GM08714 (cell line): ENCODE data around the gene GPR183.

Source experiments
- H3K4me3 ChIP-seq: fragments of 200-500 bp; sonication (Bioruptor generic); 2 replicates; pipeline ENCODE4 v1.5.1; 2014; ENCODE audit warnings: mild to moderate bottlenecking, low read length, inconsistent platforms
- ZNF274 ChIP-seq: IDR thresholded peaks from 2 replicates; pipeline ENCODE4 v1.6.1; 2012; ENCODE audit warnings: mild to moderate bottlenecking, low read depth, low read length

Gene GPR183, protein sequence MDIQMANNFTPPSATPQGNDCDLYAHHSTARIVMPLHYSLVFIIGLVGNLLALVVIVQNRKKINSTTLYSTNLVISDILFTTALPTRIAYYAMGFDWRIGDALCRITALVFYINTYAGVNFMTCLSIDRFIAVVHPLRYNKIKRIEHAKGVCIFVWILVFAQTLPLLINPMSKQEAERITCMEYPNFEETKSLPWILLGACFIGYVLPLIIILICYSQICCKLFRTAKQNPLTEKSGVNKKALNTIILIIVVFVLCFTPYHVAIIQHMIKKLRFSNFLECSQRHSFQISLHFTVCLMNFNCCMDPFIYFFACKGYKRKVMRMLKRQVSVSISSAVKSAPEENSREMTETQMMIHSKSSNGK

DNA sequence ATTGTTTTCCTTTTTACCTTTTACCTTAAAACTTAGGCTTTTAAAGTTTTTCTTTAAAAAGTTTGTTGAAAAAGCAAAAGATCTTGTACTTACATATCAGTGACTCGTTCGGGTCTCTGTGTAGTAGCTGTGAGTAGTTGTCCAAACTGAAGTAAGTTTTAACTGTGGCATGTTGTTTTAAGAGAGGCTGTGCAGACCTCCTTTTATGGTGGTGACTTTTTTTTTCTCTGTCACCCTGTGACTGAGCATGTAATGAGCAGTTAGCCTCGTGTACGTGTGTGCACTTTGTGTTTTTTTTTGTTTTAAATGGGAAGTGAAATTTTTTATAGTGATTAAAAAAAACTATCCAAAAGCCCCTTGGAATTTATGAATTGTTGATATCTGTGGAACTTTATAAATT lies at the start of gene GPR183:
TSS of gene GPR183 (minus strand) at position 153 of the 400 bp plus-strand sequence. CDS start 11,254 bp downstream, outside the sequence.
- no peak for TF ChIP-seq ZNF274
- peak within 1 kb of the TSS; percentile 71 for H3K4me3 ChIP-seq

DNA sequence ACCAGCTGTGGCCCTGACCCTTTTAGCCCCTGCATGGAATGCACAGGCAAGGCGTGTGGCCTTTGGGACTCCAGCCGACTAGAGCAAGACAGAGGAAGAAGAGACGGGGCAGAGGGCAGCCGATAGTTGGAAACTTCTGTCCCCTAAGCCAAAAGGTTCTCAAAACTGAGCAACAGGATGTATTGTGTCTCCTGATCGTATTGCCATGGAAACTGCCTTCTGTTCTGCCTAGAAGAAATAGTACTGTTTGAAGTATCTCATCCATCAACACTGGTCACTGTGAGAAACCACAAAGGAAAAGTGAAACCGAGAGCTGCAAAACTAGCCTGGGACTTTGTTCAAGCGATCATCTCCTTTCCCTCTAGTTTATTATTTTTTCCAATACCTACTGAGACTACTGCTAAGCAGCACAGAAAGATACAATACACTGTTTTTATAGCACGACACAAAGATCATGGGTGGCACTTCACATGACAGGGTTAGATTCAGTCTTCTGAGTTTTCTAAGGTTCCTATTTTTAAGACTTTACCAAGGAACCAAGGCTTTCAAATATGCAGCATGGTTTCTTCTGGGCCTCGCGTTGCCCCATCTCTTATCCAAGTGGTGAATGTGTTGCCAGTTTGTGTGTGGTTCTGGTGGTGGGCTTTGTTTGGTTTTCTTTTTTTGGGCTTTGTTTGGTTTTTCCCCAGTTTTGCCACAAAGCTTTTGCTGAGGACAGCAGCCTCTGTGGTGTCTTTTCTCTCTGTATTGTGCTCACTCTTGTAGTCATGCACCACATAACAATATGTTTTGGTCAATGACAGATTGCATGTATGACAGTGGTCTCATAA lies 49.3 kb upstream of the GPR183 start:
- TF ChIP-seq ZNF274, result no peak
- peak overlapping the region; percentile 20; the same call in 1 of the 2 replicates for H3K4me3 ChIP-seq

DNA sequence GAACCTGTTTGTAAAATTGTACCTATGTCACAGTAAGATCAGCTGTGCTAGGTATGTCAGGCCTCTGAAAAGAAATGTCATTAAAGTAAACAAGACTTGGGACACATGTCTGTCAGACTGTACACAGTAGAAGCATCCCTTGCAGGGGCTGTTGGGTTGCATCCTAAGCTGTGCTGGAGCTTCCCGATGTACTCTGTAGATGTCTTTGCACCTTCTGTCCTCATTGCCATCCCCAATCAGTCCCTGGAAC lies 48.7 kb upstream of the GPR183 start:
- peak overlapping the region; percentile 20; the same call in 1 of the 2 replicates for H3K4me3 ChIP-seq
- no peak for TF ChIP-seq ZNF274

DNA sequence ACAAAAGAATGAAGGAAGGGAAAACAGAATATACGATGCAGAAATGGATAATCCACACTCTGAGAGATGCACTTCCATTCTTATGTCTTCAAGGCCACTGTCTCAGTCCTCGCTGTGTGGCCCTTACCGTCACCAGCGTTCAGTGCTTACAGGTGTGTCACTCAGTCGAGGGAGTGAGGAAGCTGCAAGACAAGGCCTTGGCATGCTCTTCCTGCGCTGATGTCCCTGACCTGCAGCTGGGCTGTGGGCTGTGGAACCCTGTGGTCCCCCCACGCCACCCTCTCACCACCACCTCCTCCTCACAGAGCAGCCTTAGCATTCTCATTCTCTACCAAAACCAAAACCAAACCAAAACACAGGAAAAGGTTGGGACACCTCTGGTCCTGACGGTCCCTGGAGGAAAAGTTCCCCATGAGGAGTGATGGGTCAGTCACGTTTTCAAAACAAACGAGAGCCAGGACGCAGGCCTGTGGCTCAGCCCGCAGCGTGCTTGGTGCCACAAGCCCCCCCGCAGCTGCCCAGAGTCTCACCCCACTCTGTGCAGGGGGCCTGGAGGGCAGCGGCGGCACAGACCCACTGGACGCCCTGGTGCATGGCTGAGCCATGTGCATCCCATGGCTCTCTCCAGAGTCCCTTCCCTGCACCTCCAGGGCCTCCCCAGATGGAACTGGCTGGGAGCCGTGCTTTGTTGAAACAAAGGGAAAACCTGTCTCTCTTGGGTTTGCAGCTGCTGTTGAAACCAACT lies 48.2 kb upstream of the GPR183 start:
- TF ChIP-seq ZNF274, result no peak
- no peak overlapping the region; the same call in 1 of the 2 replicates for H3K4me3 ChIP-seq

DNA sequence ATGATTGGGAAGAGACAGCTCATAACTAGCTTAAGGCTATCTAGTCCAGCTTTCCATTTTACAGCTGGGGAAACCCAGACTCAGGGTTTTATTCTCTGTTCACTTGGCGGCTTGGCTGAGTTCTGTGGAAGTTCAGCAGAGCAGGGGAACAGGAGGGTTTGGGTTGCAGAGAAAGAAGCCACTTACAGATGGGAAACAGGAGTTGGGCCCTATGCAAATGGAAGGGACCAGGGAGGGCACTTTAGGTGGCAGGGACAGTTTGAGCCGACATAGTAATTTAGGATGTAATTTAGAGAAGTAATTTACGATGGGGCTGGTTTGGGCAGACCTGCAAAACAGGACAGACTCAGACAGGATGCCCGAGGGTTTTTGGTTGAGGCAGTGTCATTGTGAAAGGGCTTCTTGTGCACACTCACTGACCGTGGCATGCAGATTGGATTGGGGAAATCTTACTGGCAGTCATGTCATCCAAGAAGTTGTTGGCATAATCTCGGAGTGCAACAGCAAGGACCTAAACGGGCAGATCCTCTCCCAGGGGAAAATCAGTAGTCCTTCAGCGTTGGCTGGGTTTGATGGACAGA lies 47.3 kb upstream of the GPR183 start:
- TF ChIP-seq ZNF274, result no peak
- no peak overlapping the region; the same call in 1 of the 2 replicates for H3K4me3 ChIP-seq

DNA sequence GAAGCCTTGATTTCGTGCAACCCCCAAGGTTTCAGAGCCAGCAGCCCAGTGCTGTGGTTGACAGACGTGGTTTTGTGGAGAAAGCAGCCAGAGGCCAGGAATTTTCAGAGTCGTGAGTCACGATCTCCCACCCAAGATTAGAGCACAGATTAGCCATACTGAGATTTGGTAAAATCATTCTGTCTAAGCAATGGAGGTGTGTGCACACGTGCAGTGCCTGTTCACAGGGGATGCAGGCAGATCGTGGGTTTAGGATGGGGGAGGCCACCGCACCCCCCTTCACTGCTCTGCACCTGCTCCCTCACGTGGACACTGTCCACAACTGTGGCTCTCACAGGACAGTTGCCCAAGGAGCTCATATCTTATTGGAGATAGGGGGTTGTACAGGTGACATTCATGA lies 46.6 kb upstream of the GPR183 start:
- H3K4me3 ChIP-seq, result no peak overlapping the region; the same call in 1 of the 2 replicates
- no peak for TF ChIP-seq ZNF274

DNA sequence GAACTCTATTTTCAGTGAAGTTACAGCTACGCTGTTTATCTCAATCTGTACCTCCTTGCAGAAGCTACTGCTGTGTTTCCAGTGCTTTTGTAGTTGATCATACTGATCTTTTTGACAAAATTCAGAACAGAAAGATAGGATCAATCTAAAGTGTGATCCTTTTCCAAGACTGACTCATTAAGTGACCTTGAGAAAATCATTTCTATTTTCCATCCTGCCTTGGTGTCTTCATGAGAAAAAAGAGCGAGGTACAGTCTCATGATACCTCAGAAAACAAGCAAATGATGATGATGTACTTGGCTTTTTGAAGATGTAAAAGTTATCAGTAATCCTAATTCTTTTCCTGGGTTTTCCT lies 46.0 kb upstream of the GPR183 start:
- TF ChIP-seq ZNF274, result no peak
- no peak overlapping the region for H3K4me3 ChIP-seq

DNA sequence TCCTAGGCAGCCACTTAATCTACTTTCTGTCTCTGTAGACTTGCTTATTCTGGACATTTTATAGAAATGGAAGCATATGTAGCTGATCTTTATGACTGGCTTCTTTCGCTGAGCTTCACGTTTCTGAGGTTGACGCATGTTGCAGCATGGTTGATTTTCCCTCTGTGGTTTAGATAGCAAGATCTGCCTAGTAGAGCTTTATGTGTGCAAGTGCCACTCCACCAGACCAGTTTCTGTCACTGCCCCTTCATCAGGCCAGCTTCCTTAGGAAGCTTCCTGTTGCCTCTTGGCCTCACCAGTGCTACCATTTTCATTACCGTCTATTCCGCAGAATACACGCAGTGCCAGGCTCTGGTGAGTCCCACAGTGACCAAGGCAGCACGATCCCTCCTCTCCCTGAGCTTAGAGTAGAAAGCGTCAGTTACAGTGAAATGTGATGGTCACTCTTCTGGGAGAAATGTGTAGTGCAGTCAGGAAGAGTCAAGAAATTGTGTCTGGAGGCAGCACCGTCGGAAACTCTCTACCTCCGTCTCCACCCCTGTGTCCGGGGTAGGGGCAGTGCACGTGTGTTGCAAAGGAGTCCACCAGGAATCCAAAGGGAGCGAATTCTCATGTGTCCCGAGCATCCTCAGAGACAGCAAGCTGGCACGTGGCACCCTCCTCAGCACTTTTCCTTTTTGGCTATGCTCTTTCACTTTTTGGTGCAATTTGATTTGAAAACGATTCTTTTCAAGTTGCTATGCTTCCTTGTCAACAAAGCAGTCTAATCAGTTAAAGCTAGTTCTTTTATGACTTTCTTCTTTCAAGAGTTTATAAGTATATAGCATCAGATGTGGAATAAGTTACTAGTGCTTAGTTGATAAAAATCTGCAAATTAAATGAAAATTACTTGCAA lies 45.4 kb upstream of the GPR183 start:
- no peak overlapping the region for H3K4me3 ChIP-seq
- no peak for TF ChIP-seq ZNF274

DNA sequence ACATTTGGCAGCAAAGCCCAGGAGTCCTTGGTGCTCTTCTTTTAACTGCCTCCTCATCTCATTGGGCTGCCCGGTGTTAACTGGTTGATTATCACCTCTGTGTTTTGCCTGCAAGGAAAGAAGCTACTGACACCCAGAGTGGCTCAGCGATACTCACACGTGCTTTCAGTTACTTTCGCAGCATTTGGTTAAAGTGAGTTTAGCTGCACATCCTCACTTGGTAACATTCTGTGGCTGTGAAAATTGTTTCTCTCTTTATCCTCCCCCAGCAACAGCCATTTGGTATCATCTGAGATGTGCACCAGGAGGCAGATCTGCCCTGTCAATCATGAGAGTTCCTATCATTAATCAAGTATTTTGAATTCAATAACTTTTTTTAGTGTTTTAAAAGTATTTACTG lies 44.6 kb upstream of the GPR183 start:
- H3K4me3 ChIP-seq, result no peak overlapping the region
- TF ChIP-seq ZNF274, result no peak

DNA sequence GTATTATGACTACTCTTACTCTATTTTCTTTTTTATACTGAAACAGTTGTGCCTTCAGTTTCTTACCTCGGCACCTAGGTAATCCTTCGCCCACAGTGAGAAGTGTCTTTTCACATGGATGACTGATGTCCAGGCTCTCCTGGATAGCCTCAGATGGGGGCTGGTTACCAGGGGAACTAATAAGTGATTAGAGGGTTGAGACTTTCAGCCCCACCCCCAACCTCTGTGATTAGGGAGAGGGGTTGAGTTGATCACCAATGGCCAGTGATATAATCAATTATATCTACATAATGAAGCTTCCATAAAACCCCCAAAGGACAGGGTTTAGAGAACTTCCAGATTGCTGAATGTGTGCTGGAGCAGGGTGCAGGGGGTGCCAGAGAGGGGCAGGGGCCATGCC lies 43.0 kb upstream of the GPR183 start:
- H3K4me3 ChIP-seq, result no peak overlapping the region
- no peak for TF ChIP-seq ZNF274

DNA sequence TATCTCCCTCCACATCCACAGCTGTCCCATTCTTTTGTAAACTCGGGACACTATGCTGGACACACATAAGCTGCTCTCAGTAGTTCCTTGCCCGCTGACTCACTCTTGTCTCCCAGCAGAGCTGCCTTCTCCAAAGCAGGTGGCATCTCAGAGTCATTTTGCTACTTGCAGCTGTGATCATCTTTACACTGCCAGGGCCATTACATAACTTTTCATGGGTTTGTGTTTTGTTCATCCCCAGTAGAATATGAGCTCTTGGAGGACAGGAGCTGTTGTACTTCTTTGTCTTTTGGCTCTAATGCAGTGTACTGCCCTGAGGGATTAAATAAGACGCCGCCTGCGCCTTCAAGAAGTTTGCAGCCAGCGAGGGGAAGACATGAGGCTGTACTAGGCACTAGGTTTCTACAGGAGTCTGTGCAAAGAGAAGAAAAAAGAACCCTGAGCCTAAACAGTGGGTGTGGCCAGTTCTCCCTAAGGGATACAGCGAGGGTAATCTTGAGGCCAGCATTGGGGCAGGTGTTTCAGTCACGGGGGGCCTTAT lies 40.8 kb upstream of the GPR183 start:
- no peak for TF ChIP-seq ZNF274
- H3K4me3 ChIP-seq, result no peak overlapping the region

DNA sequence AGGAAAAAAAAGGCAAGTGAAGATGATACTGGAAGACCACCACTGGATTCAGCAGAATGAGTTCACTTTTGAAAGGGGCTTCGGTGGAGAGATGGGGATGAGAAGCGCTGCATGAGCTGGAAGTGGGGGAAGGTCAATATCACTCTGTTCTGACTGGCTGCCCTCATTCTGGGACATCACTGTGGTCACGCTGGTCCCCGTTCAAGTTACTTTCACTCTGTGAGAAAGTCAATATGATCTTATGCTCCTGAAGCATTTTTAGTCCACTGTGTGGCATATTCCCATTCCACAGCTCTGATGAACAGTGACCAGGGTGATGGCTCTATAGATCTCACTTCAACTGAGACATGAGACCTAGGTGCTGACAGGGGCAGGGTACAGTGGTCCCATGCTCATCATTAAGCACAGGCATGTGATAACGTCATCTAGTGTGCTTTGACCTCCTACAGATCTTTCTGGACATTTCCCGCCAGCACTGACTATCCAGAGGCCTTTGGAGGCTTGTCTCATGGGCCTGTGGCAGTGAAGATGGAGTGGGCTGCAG lies 40.2 kb upstream of the GPR183 start:
- TF ChIP-seq ZNF274, result no peak
- H3K4me3 ChIP-seq, result no peak overlapping the region
